NCI-H748 (cell line): ENCODE data around the gene MATCAP1.
A peak's percentile ranks its signal among the peaks of the same experiment; 100 is the strongest.

Source experiments
- DNase-seq: peaks from one replicate; lab custom pipeline; 2025; ENCODE audit not compliant: unreplicated experiment; lab: John Stamatoyannopoulos, UW

Gene MATCAP1

DNA sequence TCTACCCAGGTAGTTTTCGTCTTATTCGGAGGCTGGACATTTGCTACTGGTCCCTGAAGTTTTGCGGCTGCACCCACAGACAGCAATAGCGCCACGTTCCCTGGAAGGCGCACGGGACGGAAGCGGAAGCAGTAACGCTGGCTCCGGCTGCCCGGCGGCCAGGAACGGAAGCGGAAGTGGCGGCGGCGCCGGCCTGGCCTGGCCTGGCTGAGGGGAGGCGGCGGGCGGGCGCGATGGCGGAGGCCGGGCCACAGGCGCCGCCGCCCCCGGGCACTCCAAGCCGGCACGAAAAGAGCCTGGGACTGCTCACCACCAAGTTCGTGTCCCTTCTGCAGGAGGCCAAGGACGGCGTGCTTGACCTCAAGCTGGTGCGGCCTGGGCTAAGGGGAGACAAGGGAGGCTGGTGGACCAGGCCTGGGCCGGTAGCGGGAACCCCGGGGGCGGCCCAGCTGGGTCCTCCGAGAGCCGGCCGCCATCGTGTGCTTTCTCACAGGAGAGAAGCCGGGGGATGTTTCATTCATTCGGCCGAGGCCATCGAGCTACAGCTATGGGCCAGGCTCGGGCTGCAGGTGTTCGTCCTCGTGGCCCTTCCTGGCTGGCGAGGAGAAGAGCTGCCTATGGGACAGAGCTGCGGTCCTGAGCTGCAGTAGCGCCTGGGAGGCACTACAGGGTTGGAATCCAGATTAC lies 8.4 kb upstream of the MATCAP1 start, which contains the start of gene E2F4:
Gene E2F4 (plus strand): TSS at position 161 of the 687 bp plus-strand sequence. CDS start 73 bp downstream, at position 234.
- peak; percentile 88 for DNase-seq

DNA sequence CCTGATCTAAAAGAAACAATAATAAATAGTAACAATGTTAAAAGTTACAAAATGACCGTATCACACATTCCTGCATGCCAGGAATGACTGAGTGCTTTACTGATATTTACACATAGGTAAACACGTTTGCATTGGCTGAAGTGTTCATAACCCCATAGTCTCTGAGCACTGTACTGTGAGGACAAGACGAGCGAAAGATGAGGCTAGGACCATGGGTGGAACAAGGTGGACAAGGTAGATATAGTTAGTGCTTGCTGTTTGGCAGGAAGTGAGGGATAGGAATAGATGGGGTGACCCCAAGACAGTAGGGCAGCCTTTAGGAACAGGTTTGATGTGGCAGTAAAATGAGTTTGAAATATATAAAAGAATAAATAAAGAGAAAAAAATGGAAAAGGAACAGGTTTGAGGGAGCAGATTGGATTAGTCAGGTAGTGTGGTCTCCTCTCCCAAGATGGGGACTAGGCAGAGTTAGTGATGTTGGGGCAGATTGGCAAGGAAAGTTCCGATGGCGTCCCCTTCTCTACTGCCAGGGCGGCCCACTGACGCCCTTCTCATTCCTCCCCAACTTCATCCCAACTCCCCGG lies 7.7 kb upstream of the MATCAP1 start:
- DNase-seq, result no peak

DNA sequence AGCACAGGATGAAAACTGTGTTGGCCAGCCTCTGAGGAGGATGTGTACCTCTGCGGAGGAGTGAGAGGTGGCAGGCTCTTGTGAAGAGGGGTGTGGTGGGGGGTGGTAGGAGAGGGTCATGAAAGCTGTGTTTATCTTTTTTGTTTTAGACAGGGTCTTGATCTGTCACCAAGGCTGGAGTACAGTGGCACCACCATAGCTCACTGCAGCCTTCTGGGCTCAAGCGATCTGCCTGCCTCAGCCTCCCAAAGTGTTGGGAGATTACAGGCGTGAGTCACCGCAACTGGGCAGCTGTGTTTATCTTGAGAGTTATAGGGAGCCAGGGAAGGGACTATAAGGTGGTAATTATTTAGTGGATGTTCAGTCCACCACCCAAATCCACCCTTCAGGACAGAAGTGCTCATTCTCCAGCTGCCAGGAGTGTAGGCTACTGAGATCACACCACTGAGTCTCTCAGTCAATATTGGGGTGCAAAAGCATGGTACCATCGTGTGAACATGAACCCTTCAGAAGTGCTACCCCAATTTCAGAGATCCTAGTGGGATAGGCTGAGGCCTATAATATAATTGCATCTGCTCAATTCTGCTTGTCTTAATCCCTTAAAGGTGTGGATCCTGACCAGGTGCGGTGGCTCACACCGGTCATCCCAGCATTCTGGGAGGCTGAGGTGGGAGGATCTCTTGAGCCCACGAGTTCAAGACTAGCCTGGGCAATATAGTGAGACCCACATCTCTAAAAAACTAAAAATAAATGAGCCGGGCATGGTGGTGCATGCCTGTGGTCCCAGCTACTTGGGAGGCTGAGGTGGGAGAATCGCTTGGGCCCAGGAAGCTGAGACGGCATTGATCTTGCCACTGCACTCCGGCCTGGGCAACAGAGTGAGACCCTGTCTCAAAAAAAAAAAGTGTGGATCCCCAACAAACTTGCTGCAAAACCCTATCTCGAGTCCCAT lies 7.0 kb upstream of the MATCAP1 start:
- no peak for DNase-seq

DNA sequence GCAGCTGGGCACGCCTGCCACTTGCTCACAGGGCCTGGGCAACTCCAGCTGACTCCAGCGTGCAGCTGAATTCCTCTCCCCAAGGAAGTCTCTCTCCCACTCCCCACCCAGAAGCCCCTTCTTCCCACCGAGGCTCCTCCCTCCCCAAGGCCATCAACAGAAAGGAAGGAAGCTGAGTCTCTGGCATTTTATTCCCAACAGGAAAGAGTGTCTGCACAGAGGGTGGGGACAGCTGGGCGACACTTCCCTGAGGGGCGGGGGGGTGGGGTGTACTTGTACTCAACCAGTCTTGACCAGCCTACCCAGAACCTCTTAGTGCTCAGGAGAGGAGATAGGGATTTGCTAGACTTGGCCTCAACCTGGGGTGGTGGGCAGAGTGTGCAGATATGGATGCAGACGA lies 6.3 kb upstream of the MATCAP1 start, which contains the start of gene EXOC3L1:
Gene EXOC3L1 (minus strand): TSS at position 96 of the 400 bp plus-strand sequence. CDS start 460 bp downstream, outside the sequence.
- DNase-seq, result no peak

DNA sequence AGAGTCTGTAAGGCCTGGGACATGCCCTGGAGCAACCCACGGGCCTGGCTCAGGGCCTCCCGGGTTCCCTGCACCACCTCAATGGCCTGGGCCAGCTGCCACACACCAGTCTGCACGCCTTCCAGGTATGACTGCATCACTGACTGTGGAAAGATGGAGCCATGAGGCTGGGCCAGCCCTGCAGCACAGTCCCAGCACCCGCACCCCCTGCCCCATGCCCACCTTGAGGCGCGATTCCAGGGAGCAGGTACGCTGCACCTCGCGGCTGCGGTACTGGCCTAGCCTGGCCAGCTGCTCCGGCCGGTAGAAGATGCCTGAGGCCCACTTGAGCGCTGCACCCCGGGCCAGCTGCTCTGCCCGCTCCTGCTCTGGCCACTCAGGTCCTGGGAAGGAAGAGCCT lies 5.0 kb upstream of the MATCAP1 start:
- no peak for DNase-seq

DNA sequence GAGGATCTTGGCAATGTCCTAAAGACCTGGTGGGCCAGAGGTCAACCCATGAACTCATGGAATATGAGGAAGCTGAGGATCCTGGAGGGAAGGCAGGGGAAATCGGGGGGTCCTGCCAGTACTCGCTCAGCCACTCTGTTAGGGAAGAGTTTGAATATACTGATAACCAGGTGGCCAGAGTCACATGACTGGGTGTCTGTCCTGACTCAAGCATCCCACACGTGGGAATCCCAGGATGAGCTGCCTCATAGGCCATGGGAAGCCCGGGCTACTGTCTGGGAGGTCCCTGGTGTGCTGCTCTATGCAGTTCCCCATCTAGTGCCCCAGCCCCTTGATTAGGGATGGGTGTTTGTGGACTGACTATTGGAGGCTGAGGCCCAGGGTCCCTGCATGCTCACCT lies 4.6 kb upstream of the MATCAP1 start:
- no peak for DNase-seq

DNA sequence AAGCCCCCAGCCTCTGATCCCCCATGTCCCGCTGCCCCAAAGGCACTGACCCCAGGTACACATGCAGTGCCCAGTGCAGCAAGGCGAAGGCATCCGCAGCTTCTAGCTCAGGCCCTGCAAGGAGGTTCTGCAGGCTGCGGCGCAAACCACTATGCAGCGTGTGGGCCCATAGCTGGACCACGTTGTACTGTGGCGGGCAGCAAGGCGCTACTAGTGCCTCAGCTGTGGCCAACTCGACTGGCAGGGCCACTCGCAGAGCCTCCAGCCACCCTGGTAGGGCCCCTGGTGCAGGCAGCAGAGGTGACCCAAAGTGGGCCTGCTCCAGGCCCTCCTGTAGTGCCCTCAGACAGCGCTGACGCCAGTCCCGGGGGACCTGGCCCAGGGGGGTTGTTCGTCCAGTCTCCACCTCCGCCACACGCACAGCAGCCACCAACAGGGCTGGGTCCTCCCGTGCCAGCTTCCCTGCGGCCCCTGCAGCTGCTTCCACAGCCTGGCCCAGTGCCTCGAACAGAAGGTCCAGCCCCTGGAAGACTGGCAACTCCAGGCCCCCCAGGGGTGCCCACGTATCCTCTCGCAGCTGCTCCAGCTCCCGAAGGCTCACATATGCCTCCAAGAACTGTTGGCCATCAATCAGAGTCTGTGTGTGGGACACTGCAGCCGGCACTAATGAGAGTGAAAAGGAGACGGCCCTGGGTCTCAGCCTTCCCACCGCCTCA lies 3.6 kb upstream of the MATCAP1 start:
- DNase-seq, result no peak

DNA sequence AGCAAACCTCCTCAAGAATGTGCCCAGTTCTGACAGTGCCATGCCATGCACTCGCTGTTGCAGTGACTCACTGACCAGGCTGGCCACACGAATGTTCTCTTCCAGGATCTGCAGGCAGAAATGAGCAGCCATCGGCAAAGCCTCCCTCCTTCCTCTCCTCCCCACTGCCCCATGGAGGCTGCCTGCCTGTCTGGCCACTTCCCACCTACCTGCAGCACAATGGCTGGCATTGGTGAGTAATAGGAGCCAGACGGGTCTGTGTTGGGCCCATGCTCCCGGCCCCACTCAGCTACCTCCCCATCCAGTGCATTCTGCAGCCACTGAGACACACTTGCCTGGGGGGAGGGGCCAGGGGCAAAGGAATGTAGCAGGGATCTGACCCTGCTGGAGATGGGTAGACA lies 2.8 kb upstream of the MATCAP1 start:
- no peak for DNase-seq

DNA sequence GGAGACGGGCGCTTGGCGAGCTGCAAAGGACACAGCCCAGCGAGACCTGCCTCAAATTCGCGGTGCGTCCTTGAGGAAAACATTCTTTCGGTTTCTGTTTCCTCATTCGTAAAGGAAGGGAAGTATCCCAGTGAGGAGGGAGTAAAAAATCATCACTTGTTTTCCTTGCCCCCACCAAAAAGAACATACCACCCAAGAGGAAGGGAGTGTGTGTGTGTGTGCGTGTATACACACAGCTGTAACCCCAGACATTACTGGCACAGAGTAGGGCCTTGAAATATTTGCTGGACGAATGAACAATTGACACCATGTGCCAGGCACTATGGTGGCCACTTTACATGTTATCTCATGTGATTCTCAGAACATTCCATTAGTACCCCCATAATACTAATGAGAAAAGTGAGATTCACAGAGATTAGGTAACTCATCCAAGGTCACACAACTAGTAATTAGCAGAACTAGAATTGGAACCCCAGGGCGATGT lies 1.9 kb upstream of the MATCAP1 start:
- DNase-seq, result no peak

DNA sequence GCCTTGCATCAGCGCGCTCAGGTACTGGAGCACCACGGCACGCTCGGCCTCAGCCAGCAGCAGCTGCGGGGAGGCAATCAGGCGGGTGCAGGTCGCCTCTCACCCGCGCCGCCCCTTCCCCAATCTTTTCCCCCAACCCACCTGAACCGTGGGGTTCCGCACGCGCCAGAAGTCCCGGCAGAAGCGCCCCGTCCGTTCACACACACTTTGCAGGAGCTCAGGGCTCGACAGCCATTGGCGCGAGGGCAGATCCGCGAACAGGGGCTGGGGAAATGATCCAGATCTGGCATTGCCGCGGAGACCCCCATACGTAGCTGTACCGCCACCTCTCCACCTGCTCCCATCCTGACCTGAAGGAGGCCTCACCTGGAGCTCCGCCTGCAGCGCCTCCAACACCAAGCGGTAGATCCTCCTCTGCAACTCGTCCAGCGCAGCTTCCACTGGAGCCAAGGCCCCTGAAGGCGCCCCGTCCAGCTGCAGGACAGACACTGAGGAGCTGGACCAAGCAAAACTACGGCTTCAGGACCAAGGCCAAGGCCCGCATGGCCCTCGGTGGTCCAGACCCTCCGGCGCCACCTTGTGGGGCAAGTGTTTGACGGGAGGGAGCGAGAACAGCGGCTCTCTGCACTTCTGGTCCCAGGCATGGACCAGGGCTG lies 1.4 kb upstream of the MATCAP1 start:
- DNase-seq, result peak; percentile 78

DNA sequence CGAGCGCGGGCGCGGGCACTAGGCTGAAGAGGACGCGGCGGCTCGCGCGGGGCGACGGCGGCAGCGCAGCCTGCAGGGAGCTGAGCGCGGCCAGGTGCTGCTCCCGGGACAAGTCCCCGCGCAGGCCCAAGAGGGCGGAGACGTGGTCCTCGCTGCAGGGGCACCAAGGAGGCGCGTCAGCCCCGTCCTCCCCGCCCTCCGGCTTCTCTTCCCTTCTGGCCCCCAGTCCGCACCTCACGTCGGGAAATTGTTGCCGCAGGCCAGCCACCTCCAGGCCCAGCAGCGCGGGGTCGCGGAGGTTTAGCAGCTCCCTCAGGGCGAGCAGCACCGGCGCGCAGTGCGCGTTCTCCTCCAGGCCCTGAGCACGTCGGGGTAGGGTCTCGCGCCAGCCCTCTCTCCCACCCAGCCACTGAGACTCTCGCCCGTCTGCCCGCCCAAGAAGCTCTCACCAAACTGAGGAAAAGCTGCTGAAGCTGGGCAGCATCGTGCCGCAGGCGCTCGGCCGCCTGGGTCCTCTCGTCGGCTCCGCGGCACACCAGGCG lies 761 bp upstream of the MATCAP1 start:
- peak; percentile 68 for DNase-seq

DNA sequence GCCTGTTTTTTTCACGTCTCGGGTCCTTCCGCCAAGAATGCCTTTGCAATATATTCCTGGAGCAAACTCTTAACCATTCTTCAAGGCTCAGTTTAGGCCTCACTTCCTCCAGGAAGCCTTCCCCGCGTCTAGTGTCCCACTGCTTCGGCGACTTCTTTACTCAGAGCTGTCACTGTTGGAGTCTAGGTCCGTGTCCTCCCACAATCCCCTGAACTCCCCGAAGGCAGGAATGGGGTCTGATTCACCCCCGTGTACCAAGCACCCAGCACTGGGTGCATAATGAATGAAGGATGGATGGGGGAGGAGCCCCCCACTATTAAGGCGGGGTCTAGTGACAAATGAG lies 508 bp downstream of the MATCAP1 start:
- no peak for DNase-seq

DNA sequence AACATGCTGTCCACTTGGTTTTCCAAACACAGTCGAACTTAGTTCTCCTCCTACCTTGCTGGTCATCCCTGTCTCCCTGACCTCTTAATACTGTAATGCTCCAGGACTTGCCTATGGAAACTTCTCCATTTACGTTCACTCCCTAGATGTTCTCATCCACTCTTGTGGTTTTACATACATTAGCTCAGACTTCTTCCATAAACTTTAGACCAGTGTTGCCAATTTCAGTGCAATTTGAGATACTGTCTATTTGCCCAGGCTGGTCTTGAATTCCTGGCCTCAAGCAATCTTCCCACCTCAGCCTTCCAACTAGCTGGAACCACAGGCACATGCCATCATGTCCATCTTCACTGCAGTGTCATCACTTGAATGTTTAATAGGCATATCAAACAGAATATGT lies 1.5 kb downstream of the MATCAP1 start:
- no peak for DNase-seq

DNA sequence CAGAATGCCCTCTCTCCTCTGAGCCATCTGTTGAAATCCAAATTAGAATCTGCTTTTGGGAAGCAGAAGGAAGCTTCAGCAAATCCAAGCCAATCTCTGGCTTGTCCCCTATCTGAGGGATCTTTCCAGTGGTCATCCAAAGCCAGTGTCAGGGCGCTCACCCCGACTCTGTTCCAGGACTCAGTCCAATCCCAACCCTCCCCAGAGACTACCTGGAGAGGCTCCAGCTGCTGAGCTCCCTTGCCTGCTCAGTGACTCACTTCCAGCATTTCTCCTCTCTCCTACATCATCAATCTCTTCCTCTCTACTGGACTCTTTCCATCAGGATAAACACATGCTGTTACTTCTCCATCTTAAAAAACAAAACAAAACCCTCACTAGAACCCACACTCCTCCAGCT lies 2.4 kb downstream of the MATCAP1 start:
- no peak for DNase-seq

DNA sequence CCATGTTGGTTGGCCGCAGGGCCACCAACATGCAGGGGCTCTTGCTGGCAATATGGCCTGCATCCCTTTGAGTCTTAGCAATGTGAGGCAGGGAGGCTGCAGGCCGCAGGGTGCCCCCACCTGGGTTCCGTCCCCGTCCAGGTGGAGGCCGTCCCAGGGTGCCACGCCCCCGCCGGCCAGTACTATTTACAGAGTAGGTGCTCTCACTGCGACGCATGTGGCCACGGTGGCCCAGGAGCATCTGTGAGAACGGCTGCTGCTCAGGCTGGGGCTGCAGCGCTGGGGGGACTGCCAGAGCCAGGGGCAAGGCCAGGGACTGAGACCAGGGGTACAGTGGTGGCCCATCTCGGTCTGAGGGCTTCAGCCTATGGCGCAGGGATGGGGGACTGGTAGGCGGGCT lies 3.6 kb downstream of the MATCAP1 start:
- DNase-seq, result no peak

DNA sequence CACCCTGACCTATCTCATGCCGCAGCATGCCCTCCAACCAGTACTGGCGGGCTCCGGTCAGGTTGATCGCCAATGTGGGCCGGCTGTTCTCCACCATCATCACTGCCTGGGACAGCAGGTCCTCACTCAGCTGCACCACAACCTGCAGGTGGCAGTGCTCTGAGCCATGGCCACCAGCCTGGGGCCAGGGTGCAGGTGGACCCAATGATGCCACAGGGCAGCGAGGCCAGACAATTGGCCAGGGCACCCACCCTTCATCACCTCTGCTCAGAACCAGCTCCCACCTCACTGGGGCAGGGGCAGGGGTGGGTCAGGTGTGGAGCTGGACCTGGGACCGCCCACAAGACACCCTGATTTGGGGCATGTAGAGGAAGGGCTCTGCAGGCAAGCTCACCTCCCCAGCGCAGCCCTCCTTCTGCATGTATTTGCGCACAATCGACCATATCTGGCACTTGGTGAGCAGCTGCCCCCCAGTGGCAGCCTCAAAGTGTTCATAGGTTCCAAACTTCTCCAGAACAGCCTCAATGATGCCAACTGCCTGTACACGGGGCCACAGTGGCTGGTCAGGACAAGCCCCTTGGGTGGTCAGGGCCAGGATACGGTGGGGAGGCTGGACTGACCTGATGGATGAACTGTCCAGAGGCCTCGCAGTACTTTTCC lies 4.2 kb downstream of the MATCAP1 start:
- peak; percentile 3 for DNase-seq

DNA sequence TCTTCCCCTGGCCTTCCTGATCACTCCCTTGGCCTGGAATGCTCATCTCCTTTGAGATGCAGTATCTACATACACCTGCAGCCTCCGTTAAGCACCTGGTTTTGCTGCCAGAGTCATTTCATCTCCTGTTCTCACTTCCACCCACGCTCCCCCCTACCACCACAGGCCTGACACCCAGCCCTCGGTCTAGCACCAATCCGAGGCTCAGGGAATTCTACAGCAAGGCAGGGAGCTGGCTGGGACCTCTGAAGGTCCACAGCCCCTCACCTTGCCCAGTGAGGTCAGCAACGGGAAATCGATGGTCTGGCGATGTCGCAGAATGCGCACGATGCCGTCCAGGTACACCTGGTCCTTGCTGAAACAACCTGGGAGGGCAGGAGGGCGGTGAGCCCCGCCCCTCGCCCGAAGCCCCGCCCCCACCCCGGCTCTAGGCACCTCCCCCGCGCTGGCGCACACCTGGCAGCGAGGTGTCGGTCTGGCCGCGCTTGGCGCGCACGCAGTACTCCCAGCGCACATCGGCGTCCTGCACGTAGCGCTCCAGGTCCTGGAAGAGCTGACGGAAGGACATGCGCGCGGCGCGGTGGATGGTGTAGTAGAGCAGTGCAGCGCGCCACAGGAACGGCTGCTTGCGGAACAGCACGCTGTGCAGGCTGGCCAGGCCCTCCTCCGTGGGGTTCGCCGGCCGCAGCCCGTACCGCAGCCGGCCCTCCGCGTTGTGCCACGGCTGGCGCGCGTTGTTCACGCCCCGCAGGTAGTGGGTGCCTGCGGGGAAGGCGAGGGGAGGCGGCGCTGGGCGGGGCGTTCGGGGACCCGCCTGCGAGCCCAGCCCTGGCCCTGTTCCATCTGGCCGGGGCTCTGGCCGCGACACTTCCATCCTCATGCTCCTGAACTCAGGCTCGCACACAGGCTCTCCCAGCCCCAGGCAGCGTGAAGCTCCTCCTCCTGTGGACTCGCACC lies 5.7 kb downstream of the MATCAP1 start:
- peak; percentile 95 for DNase-seq

DNA sequence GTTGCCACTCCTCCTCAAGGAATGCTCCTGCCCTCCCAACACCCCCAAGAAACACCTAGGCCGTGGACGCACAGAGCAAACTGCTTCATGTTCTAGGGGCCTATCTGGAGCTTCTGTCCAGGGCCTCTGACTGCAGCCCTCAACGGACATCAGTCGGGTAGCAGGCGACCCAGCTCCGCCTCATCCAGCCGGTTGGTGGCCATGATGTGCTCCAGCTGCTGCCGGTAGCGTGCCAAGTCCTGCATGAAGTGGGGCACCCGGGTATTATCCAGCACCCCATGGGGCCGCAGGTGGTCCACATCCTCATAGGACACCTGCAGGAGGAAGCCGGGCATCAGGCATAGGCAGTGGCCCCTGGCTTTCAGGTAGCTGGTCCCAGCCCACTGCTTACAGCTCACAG lies 7.1 kb downstream of the MATCAP1 start:
- DNase-seq, result no peak
